GM12878 (cell line): ENCODE measurements around the gene LRRC75B. TPM values are rescaled to one million over a fixed set of nuclear protein-coding genes. Genes with fewer than 3 reads are reported as not detected.

Source experiments
- GATAD2B ChIP-seq: fragments of 450-650 bp; conservative IDR thresholded peaks from 2 replicates; pipeline ENCODE4 v1.6.1; 2017; ENCODE audit warnings: low read depth, mild to moderate bottlenecking, moderate library complexity
- MLLT1 ChIP-seq: fragments of 450-650 bp; IDR thresholded peaks from 2 replicates; pipeline ENCODE4 v1.6.1; 2016; ENCODE audit warnings: mild to moderate bottlenecking
- MTA3 ChIP-seq: IDR thresholded peaks from 2 replicates; pipeline ENCODE4 v1.6.1; 2012; ENCODE audit warnings: low read length, inconsistent platforms, borderline replicate concordance
- MXI1 ChIP-seq: fragments of 150-350 bp; IDR thresholded peaks from 2 replicates; pipeline ENCODE4 v1.6.1; 2011; ENCODE audit warnings: low read depth, mild to moderate bottlenecking, inconsistent platforms, low read length, improper control_type of control experiment
- POLR2A ChIP-seq: IDR thresholded peaks from 2 replicates; pipeline ENCODE4 v1.6.1; 2011; ENCODE audit warnings: low read depth, mild to moderate bottlenecking, low read length
- POLR2AphosphoS2 ChIP-seq: IDR thresholded peaks from 2 replicates; pipeline ENCODE4 v1.6.1; 2011; ENCODE audit warnings: low read depth, mild to moderate bottlenecking, low read length, improper control_type of control experiment, moderate library complexity
- POU2F2 ChIP-seq: IDR thresholded peaks from 3 replicates; pipeline ENCODE4 v1.6.1; 2011; ENCODE audit warnings: low read depth, mild to moderate bottlenecking, low read length, borderline replicate concordance
- TAF1 ChIP-seq: IDR thresholded peaks from 2 replicates; pipeline ENCODE4 v1.6.1; 2011; ENCODE audit warnings: mild to moderate bottlenecking, low read depth, low read length, borderline replicate concordance
- YBX1 ChIP-seq: fragments of 450-650 bp; IDR thresholded peaks from 2 replicates; pipeline ENCODE4 v1.6.1; 2016; ENCODE audit warnings: antibody characterized with exemption
- YY1 ChIP-seq: IDR thresholded peaks from 2 replicates; pipeline ENCODE4 v1.6.1; 2011; ENCODE audit warnings: low read depth, mild to moderate bottlenecking, low read length
- ZNF687 ChIP-seq: fragments of 450-650 bp; IDR thresholded peaks from 2 replicates; pipeline ENCODE4 v1.6.1; 2017; ENCODE audit warnings: mild to moderate bottlenecking, moderate library complexity
- polyA plus RNA-seq, 11 experiments: library from polyadenylated mRNA; depleted of rRNA in 4 of 11; unstranded in 6 of 11; stranded (reverse) in 5 of 11; fragments of >200 nt; fragmentation: Nextera tagmentation in 4 of 11; fragmentation: Illumina TruSeq in 1 of 11; extraction: Ambion mirVana in 4 of 11; extraction: Trizol in 1 of 11; gene quantifications; 1 replicate in 1 of 11; 2 replicates in 10 of 11; pipeline versions ENCODE4 v1.2.1 to v1.2.3, GENCODE V29; 2011 to 2016; ENCODE audit warnings: inconsistent platforms in 2 of 11, missing spikeins in 2 of 11, low read depth in 1 of 11
- total RNA-seq, 4 experiments: library from RNA; depleted of rRNA in 3 of 4; stranded (reverse); fragments of >200 nt in 3 of 4; fragmentation: Illumina TruSeq in 1 of 4; extraction: Trizol in 1 of 4; gene quantifications; 2 replicates each; pipeline versions ENCODE4 v1.2.1 to v1.2.3, GENCODE V29; 2013 to 2021

Gene LRRC75B
- total and polyA plus RNA-seq, 10 of the 15 experiments (the other 5 are each of a cell fraction or from before 2014, with no cell fraction given), result 0.09 to 0.98 (median 0.11) TPM; not detected in 3

GRCh38 chr22:24554313-24555164 lies 38.3 kb downstream of the LRRC75B start, which contains the start of gene GUCD1 (continued):
- peak; percentile 80; the same call in 1 of the 2 replicates for TF ChIP-seq MXI1
- TF ChIP-seq TAF1, result 0 out of 2 replicates have a peak, but pooled peaks have one; percentile 8
- no peak for TF ChIP-seq YBX1
- 0 out of 3 replicates have a peak, but pooled peaks have one; percentile 4 for TF ChIP-seq POU2F2
- TF ChIP-seq POLR2A, result peak; percentile 82
- 0 out of 2 replicates have a peak, but pooled peaks have one; percentile 51 for TF ChIP-seq MLLT1
- peak; percentile 64; the same call in 1 of the 2 replicates for TF ChIP-seq GATAD2B
- TF ChIP-seq ZNF687, result peak; percentile 19; the same call in 1 of the 2 replicates
- peak; percentile 24; the same call in 1 of the 2 replicates for TF ChIP-seq POLR2AphosphoS2
- TF ChIP-seq YY1, result no peak
- no peak for TF ChIP-seq MTA3
